HCT116 (cell line): ENCODE results near the gene PCDHGA2. TPM values are rescaled to one million over a fixed set of nuclear protein-coding genes. Genes with fewer than 3 reads are reported as not detected.

Experiments used
- ATAC-seq: fragments of 200-7000 bp; cut with Tn5 transposase; 2 replicates; pipeline ENCODE4 v1.9.1; 2020; ENCODE audit warnings: mild to moderate bottlenecking, moderate library complexity
- BruUV-seq: library from RNA; stranded (reverse); fragments of 400-500 nt; replicated peaks from 2 replicates; lab custom pipeline; 2021; lab: Mats Ljungman, UMichigan
- CTCF ChIA-PET: fragments of 300-600 bp; sonication (Branson Sonifier 250); formaldehyde crosslinking; loops from one replicate; lab custom pipeline; 2021; ENCODE audit warnings: antibody characterized with exemption; lab: Charles Lee
- POLR2A ChIA-PET: fragments of 300-600, 350-600 bp; sonication (Branson Sonifier 250); formaldehyde crosslinking; loops from one replicate; lab custom pipeline; 2021; ENCODE audit warnings: antibody characterized with exemption; lab: Charles Lee
- RAD21 ChIA-PET, 2 experiments: fragments of 300-600 bp; sonication (Branson Sonifier 250); formaldehyde crosslinking; loops; one replicate each; lab custom pipeline; 2023; ENCODE audit warnings: low total read pairs in 2 of 2; ENCODE audit not compliant: uncharacterized antibody in 2 of 2, unreplicated experiment in 2 of 2, low non-redundant PET in 1 of 2; lab: Charles Lee
- DNase-seq: peaks from one replicate; pipeline ENCODE4 v3.0.0-alpha.2; 2010; ENCODE audit warnings: low read depth, low spot score
- H2AFZ ChIP-seq: fragments of 200-600 bp; shearing (Covaris generic), sonication (generic); 2 replicates; pipeline ENCODE4 v1.6.1; 2017; ENCODE audit warnings: low read depth, mixed run types, mixed read lengths, antibody characterized with exemption, low read length; ENCODE audit not compliant: poor library complexity, severe bottlenecking
- H3K27ac ChIP-seq: 2 replicates; pipeline ENCODE4 v1.5.1; 2012; ENCODE audit warnings: low read depth, low read length
- H3K27me3 ChIP-seq: fragments of 200-600 bp; sonication (generic); 2 replicates; pipeline ENCODE4 v1.6.1; 2016; ENCODE audit warnings: mixed run types, low read length, mixed read lengths; ENCODE audit not compliant: insufficient read depth
- H3K36me3 ChIP-seq, 2 experiments: fragments of 200-500 bp in 1 of 2; fragments of 200-600 bp in 1 of 2; sonication (Bioruptor generic) in 1 of 2; sonication (generic) in 1 of 2; 2 replicates each; pipeline versions ENCODE4 v1.5.1 to v1.6.1; 2014 to 2016; ENCODE audit warnings: low read length in 2 of 2, inconsistent platforms in 1 of 2, mixed read lengths in 1 of 2, mixed run types in 1 of 2; ENCODE audit not compliant: insufficient read depth in 2 of 2, control insufficient read depth in 1 of 2
- H3K4me1 ChIP-seq, 2 experiments: fragments of 200-600 bp in 1 of 2; sonication (generic) in 1 of 2; 2 replicates each; pipeline versions ENCODE4 v1.5.1 to v1.6.1; 2012 to 2017; ENCODE audit warnings: low read length in 2 of 2, inconsistent platforms in 1 of 2, mild to moderate bottlenecking in 1 of 2, mixed read lengths in 1 of 2, mixed run types in 1 of 2, moderate library complexity in 1 of 2; ENCODE audit not compliant: insufficient read depth in 2 of 2, control insufficient read depth in 1 of 2
- H3K4me2 ChIP-seq: fragments of 200-600 bp; sonication (generic); 2 replicates; pipeline ENCODE4 v1.6.1; 2017; ENCODE audit warnings: mixed run types, low read length, mixed read lengths
- H3K4me3 ChIP-seq, 2 experiments: fragments of 200-600 bp in 1 of 2; sonication (generic) in 1 of 2; replicated peaks in 1 of 2; 2 replicates each; pipeline ENCODE4 v1.5.1; 2011 to 2016; ENCODE audit warnings: low read length in 2 of 2, control low read depth in 1 of 2, low read depth in 1 of 2, mild to moderate bottlenecking in 1 of 2, mixed read lengths in 1 of 2, mixed run types in 1 of 2
- H3K79me2 ChIP-seq: fragments of 200-600 bp; sonication (generic); 2 replicates; pipeline ENCODE4 v1.6.1; 2017; ENCODE audit warnings: mild to moderate bottlenecking, mixed run types, low read length, moderate library complexity, mixed read lengths; ENCODE audit not compliant: insufficient read depth
- H3K9ac ChIP-seq: fragments of 200-600 bp; sonication (generic); 2 replicates; pipeline ENCODE4 v1.6.1; 2016; ENCODE audit warnings: low read length, mixed read lengths
- H3K9me2 ChIP-seq: fragments of 200-600 bp; sonication (generic), shearing (Covaris generic); 2 replicates; pipeline ENCODE4 v1.6.1; 2017; ENCODE audit warnings: mixed run types, mild to moderate bottlenecking, moderate library complexity; ENCODE audit not compliant: insufficient read depth
- H3K9me3 ChIP-seq, 2 experiments: fragments of 200-500 bp in 1 of 2; fragments of 200-600 bp in 1 of 2; sonication (Bioruptor generic) in 1 of 2; sonication (generic) in 1 of 2; 2 replicates each; pipeline ENCODE4 v1.6.1; 2014 to 2017; ENCODE audit warnings: low read length in 2 of 2, mixed read lengths in 2 of 2, inconsistent platforms in 1 of 2, low read depth in 1 of 2, mild to moderate bottlenecking in 1 of 2, mixed run types in 1 of 2, moderate library complexity in 1 of 2; ENCODE audit not compliant: control insufficient read depth in 1 of 2, insufficient read depth in 1 of 2
- H4K20me1 ChIP-seq: fragments of 200-600 bp; sonication (generic), shearing (Covaris generic); 2 replicates; pipeline ENCODE4 v1.6.1; 2017; ENCODE audit warnings: mixed run types, mild to moderate bottlenecking, moderate library complexity; ENCODE audit not compliant: insufficient read depth
- CBX3 ChIP-seq: IDR thresholded peaks from 2 replicates; pipeline ENCODE4 v1.6.1; 2012; ENCODE audit warnings: low read depth
- EZH2 ChIP-seq: fragments of 200-600 bp; sonication (generic); IDR thresholded peaks from 2 replicates; pipeline ENCODE4 v1.6.1; 2017; ENCODE audit warnings: antibody characterized with exemption, mixed run types
- FOSL1 ChIP-seq: IDR thresholded peaks from 2 replicates; pipeline ENCODE4 v1.6.1; 2012; ENCODE audit warnings: low read depth
- POLR2AphosphoS5 ChIP-seq: IDR thresholded peaks from 2 replicates; pipeline ENCODE4 v1.6.1; 2011; ENCODE audit warnings: mild to moderate bottlenecking, low read depth, low read length, moderate library complexity
- RAD21 ChIP-seq: IDR thresholded peaks from 2 replicates; pipeline ENCODE4 v1.6.1; 2012; ENCODE audit warnings: low read depth, mild to moderate bottlenecking
- SIN3A ChIP-seq: IDR thresholded peaks from 2 replicates; pipeline ENCODE4 v1.6.1; 2012; ENCODE audit warnings: low read depth
- YY1 ChIP-seq: IDR thresholded peaks from 2 replicates; pipeline ENCODE4 v1.6.1; 2011; ENCODE audit warnings: low read length, low read depth, moderate library complexity, mild to moderate bottlenecking; ENCODE audit not compliant: insufficient replicate concordance; ENCODE audit errors: extremely low read depth
- ZBTB33 ChIP-seq: IDR thresholded peaks from 2 replicates; pipeline ENCODE4 v1.6.1; 2011; ENCODE audit warnings: mild to moderate bottlenecking, low read length, moderate library complexity; ENCODE audit not compliant: insufficient replicate concordance; ENCODE audit errors: extremely low read depth
- intact Hi-C: fragments of 100-400 bp; cut with micrococcal nuclease; formaldehyde crosslinking; loops from 2 replicates; pipeline ENCODE4 v1.10.0; 2022
- total RNA-seq: library from RNA; stranded (reverse); gene quantifications from one replicate; pipeline ENCODE4 v1.2.1, GENCODE V29; 2021; ENCODE audit not compliant: unreplicated experiment
- TF ChIP-seq, protein P1 (sequence below), 3 experiments: fragments of 200-600 bp in 1 of 3; sonication (generic) in 1 of 3; IDR thresholded peaks in 2 of 3; conservative IDR thresholded peaks in 1 of 3; 2 replicates each; pipeline ENCODE4 v1.5.1; 2012 to 2017; ENCODE audit warnings: low read depth in 2 of 3, low read length in 2 of 3, antibody characterized with exemption in 1 of 3, borderline replicate concordance in 1 of 3, control low read depth in 1 of 3, mild to moderate bottlenecking in 1 of 3, mixed read lengths in 1 of 3, mixed run types in 1 of 3, moderate library complexity in 1 of 3; ENCODE audit not compliant: insufficient read depth in 1 of 3

The PCDHGA2 gene
- total RNA-seq, 1 experiment from 2014 or later: not detected

DNA sequence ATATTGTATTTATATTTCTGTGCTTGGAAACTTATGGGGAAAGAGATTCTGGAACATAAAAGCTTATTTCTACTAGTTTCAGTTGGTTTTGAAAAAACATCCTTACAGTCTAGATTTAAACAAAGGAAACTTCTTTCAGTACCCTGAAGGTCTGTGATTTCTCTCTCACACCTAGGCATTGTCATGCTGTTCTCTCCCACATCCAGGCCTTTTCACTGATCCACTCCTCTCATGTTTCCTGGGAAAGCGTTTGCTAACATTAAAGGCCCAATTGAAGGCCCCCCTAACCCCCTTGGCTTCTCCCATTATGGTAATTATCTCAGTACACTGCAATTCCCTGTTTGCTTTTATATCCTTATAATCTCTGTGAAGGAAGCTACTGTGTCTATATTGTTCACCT lies 4.2 kb downstream of the PCDHGA2 start (continued):
- no peak for TF ChIP-seq POLR2AphosphoS5
- no peak for TF ChIP-seq ZBTB33
- TF ChIP-seq, protein P1, sequence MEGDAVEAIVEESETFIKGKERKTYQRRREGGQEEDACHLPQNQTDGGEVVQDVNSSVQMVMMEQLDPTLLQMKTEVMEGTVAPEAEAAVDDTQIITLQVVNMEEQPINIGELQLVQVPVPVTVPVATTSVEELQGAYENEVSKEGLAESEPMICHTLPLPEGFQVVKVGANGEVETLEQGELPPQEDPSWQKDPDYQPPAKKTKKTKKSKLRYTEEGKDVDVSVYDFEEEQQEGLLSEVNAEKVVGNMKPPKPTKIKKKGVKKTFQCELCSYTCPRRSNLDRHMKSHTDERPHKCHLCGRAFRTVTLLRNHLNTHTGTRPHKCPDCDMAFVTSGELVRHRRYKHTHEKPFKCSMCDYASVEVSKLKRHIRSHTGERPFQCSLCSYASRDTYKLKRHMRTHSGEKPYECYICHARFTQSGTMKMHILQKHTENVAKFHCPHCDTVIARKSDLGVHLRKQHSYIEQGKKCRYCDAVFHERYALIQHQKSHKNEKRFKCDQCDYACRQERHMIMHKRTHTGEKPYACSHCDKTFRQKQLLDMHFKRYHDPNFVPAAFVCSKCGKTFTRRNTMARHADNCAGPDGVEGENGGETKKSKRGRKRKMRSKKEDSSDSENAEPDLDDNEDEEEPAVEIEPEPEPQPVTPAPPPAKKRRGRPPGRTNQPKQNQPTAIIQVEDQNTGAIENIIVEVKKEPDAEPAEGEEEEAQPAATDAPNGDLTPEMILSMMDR (IDR thresholded peaks at IDR 0.05 in 2 of 3, conservative IDR thresholded peaks at IDR 0.05 in 1 of 3; ENCODE audit: borderline replicate concordance in 1 of 3, insufficient read depth in 1 of 3, low read depth in 2 of 3, low read length in 2 of 3): no peak
- TF ChIP-seq EZH2: no peak
- TF ChIP-seq SIN3A: no peak
- TF ChIP-seq RAD21: no peak
- TF ChIP-seq FOSL1: no peak
- TF ChIP-seq CBX3: no peak
- no peak for TF ChIP-seq YY1

GRCh38 chr5:141343242-141343952 lies 4.8 kb downstream of the PCDHGA2 start, which contains the start of gene PCDHGA3:
PCDHGA3 (plus strand) TSS chr5:141343829; CDS start chr5:141344034, 205 bp downstream.
- ChIA-PET CTCF (no interaction called here), POLR2A (no interaction called here), RAD21 (no interaction called here)
- Histone ChIP-seq H3K4me3 (no peak within 1 kb of the TSS), H3K4me1 (no peaks in the 10 kb centered on the region), H3K4me2 (no peak within 1 kb of the TSS), H3K27ac (no peak within 1 kb of the TSS), H3K79me2 (no peaks in the 10 kb centered on the region), H3K36me3 (no peaks in the 10 kb centered on the region), H2AFZ (no peak within 1 kb of the TSS), H3K27me3 (no peaks in the 10 kb centered on the region), H3K9ac (no peak within 1 kb of the TSS), H3K9me2 (no peaks in the 10 kb centered on the region), H4K20me1 (no peaks in the 10 kb centered on the region), H3K9me3 (peaks cover 4% of the 10 kb centered on the region in 2 experiments; a peak in 2 of 4 replicates)
- intact Hi-C loops: no loop called here
- DNase-seq (no peak), ATAC-seq (no peak)
- TF ChIP-seq RAD21: peak; percentile 19; the same call in 1 of the 2 replicates
- no peak for TF ChIP-seq YY1
- TF ChIP-seq, protein P1 (IDR thresholded peaks at IDR 0.05 in 2 of 3, conservative IDR thresholded peaks at IDR 0.05 in 1 of 3; ENCODE audit: borderline replicate concordance in 1 of 3, insufficient read depth in 1 of 3, low read depth in 2 of 3, low read length in 2 of 3): peak in 2 of 3 experiments; percentile 15 to 31; a peak in 2 of 6 replicates
- no TSS peak for BruUV-seq
